IPS-15b (cell line): ENCODE results near the gene GRIA3.
A peak's percentile ranks its signal among the peaks of the same experiment; 100 is the strongest.

Experiments
- H3K27me3 ChIP-seq: one replicate; pipeline ENCODE4 v1.6.1; 2013; ENCODE audit warnings: low read length; ENCODE audit not compliant: control insufficient read depth, insufficient read depth
- H3K36me3 ChIP-seq: one replicate; pipeline ENCODE4 v1.6.1; 2013; ENCODE audit warnings: low read length; ENCODE audit not compliant: control insufficient read depth, insufficient read depth
- H3K4me1 ChIP-seq: one replicate; pipeline ENCODE4 v1.6.1; 2013; ENCODE audit warnings: mild to moderate bottlenecking, low read length; ENCODE audit not compliant: control insufficient read depth, insufficient read depth
- H3K4me3 ChIP-seq: one replicate; pipeline ENCODE4 v1.5.1; 2013; ENCODE audit warnings: low read depth, low read length
- H3K9ac ChIP-seq: one replicate; pipeline ENCODE4 v1.6.1; 2013; ENCODE audit warnings: low read depth, mild to moderate bottlenecking, low read length
- H3K9me3 ChIP-seq: one replicate; pipeline ENCODE4 v1.6.1; 2013; ENCODE audit warnings: mild to moderate bottlenecking, low read length; ENCODE audit not compliant: control insufficient read depth, insufficient read depth

The GRIA3 gene

DNA sequence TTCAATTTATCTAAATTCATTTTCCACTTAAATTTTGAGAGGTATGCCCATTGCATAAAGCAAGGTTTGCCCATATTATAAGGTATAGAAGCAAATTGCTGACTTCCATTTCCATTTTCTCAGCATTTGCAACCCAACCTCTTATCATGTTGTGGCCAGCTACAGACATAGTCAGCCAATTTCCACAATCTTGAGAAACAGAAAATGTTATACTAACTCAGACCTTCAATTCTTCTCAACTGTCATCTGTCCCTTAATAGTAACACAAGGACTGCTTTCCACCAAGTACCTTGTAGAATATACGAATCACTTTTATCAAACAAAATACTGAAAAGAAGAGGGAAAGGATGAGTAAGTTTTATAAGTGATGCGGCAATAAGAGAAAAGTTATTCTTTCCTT, 11.2 kb upstream of the GRIA3 start:
- no peaks in the 10 kb centered on the region for H3K9me3 ChIP-seq
- H3K9ac ChIP-seq: no peak overlapping the region
- H3K4me1 ChIP-seq: peaks cover 3% of the 10 kb centered on the region
- H3K27me3 ChIP-seq: no peaks in the 10 kb centered on the region
- H3K4me3 ChIP-seq: no peak overlapping the region
- H3K36me3 ChIP-seq: no peaks in the 10 kb centered on the region

DNA sequence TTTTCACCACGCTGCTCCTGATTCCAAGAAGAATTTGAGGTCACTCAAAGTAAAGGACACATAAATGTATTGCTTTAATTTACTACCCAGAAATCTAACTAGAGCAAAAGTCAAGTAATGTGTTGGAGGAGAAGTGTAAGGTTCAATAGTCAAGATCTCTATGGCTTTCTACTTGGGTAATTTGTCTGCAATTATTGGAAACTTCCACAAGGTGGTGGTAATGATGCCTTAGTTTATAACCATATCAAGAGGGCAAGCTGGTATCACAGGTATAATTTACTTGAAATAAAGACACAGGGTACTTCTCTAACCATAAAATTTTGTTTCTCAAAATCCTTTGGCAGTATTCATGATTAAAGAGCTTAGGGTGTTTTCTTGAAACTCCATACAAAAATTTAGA, 10.2 kb upstream of the GRIA3 start:
- Histone ChIP-seq H3K4me3 (no peak overlapping the region), H3K27me3 (no peaks in the 10 kb centered on the region)

DNA sequence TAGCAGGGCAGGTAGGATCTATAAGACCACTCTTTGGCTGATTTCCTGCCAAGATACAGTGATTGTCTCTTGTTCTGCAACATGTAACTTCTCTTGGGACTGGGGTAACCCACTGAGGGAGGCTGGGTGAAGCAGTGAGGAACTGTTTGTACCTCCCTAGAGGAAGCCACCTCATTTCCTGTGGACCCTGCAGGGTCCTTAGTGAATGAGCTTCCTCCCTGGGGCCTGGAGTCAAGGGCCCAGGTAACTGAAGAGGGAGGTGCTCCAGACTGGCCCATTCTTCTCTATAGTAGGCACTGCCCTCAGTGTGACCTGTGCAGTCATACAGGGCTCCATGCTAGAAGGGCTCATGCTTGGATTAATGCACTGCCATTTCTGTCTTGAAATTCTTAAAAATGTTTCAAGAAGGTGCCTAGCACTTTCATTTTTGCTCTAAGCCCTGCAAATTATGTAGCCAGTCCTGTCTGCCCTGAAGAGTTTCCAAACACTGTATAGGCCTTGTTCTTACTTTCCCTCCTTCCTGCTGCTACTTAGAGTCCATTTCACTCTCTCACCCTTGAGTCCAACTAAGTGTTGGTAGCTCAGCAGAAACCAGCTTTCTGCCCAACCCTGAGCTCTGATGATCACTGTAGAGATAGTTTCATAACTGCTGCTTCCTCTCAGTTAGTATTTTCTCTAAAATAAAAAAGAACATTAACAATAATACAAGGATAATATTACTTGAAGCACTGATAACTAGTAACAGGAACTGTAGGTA, 8.5 kb upstream of the GRIA3 start:
- Histone ChIP-seq H3K9ac (no peak overlapping the region), H3K4me3 (no peak overlapping the region), H3K4me1 (peaks cover 3% of the 10 kb centered on the region), H3K36me3 (no peaks in the 10 kb centered on the region), H3K27me3 (no peaks in the 10 kb centered on the region), H3K9me3 (no peaks in the 10 kb centered on the region)

More for the DNA sequence above, 10.2 kb upstream of the GRIA3 start:
- peaks cover 3% of the 10 kb centered on the region for H3K4me1 ChIP-seq
- H3K36me3 ChIP-seq: no peaks in the 10 kb centered on the region
- no peak overlapping the region for H3K9ac ChIP-seq
- no peaks in the 10 kb centered on the region for H3K9me3 ChIP-seq

DNA sequence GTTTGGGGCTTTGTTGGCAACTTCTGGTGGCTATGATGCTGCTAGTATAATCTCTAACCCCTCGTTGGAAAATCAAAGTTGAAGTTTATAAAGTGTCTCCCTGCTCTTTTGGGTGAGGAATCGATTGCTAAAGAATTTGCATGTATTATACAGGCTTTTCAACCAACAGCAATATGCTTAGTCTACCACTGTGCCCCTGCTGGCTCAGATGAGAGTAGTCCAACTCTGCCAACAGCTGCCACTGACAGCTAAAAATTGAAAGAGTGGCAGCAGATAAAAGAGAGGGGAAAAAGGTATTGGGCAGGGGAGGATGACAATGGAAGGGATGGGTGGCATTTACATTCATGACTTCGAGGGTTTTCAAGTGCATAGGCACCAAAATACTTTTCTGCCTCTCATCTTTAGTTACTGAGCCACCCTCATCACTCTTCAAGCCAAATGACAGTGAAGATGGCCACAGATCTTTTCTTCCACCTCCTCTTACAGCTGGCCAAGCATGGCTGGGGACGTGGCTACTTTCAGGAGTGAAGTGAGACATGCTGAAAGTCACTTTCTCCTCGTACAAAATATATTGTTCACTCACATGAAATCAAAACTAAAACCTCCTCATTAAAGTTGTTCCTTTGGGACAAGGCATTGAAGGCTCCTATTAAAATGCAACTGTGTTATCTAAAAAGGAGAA, 2.7 kb upstream of the GRIA3 start:
- no peak overlapping the region for H3K9ac ChIP-seq
- peaks cover 25% of the 10 kb centered on the region for H3K27me3 ChIP-seq
- peaks cover 11% of the 10 kb centered on the region for H3K4me1 ChIP-seq
- H3K36me3 ChIP-seq: no peaks in the 10 kb centered on the region
- H3K4me3 ChIP-seq: no peak overlapping the region
- no peaks in the 10 kb centered on the region for H3K9me3 ChIP-seq

DNA sequence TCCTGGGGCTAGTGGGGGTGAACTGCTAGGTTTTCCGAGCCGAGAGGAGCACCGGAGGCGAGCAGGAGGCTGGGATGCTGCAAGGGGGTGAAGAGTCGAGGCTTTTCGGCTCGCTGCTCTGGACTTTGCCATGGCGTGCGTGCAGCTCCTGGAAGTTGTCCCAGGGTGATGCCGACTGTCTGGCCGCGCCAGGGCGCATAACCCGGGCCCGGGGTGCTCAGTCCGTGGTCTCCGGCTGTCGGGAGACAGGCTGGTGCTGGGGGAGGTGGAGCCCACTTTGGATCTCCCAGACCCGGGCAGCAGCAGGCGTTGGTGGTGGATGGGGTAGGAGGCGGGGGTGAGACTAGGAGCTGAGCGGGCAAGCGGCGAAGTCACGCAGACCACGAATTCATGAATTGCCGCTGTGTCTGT, 793 bp downstream of the GRIA3 start:
- no peaks in the 10 kb centered on the region for H3K9me3 ChIP-seq
- no peak overlapping the region for H3K9ac ChIP-seq
- peak overlapping the region; percentile 72 for H3K4me3 ChIP-seq
- peaks cover 34% of the 10 kb centered on the region for H3K27me3 ChIP-seq
- no peaks in the 10 kb centered on the region for H3K36me3 ChIP-seq
- H3K4me1 ChIP-seq: peaks cover 17% of the 10 kb centered on the region

DNA sequence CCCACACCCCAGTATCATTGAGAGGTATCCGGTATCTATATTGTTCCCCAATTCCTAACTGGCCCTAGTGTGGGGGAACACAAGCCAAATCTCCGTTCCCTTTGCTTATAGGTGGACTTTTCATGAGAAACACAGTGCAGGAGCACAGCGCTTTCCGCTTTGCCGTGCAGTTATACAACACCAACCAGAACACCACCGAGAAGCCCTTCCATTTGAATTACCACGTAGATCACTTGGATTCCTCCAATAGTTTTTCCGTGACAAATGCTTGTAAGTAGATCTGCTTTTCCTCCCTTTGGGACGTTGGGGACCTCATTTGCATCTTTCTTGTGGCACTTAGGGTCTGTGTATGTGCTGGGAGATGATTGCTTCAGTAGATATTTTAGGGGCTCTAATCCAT, 1.6 kb downstream of the GRIA3 start:
- peaks cover 25% of the 10 kb centered on the region for H3K4me1 ChIP-seq
- H3K9me3 ChIP-seq: no peaks in the 10 kb centered on the region
- peak overlapping the region; percentile 72 for H3K4me3 ChIP-seq
- H3K9ac ChIP-seq: no peak overlapping the region
- no peaks in the 10 kb centered on the region for H3K36me3 ChIP-seq
- H3K27me3 ChIP-seq: peaks cover 34% of the 10 kb centered on the region

DNA sequence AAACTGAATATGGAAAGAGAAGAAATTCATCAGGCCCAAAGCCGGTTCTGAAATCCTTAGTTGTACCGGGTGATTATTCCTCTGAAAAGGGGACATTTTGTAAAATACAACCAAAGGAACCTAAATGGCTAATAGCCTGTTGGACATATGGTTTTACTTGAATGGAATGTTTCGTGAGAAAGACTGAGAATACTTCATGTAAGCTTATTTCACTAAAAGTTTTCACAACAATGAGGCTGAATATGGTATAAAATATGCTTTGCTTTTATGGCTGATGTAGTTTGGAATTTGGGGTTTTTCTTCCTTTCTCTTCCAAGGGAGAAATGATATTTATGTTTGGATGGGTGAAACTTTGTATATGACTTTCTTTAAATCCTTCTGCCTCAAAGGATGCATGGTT, 2.7 kb downstream of the GRIA3 start:
- H3K27me3 ChIP-seq: peaks cover 25% of the 10 kb centered on the region
- H3K9me3 ChIP-seq: no peaks in the 10 kb centered on the region
- H3K4me3 ChIP-seq: no peak overlapping the region

DNA sequence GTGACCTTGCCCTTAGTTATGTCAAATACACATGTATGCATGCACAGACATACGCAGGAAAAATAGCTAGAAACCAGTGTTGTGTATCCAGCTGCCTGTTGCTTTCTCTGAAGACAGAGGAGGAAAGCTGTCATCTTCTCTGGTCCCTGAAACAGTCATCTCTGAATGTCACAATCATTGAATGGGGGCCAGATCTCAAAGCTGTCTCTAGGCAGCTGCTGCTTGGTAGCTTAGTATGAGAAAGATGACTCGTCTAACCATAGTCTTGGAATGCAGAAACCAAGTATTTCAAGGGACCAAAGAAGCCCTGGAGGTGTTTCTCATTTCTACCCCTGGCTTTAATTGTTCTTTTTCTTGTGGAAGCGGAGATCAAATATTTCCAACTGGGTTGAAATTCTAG, 4.0 kb downstream of the GRIA3 start:
- Histone ChIP-seq H3K4me1 (peaks cover 24% of the 10 kb centered on the region), H3K4me3 (no peak overlapping the region), H3K27me3 (peaks cover 25% of the 10 kb centered on the region), H3K9ac (no peak overlapping the region), H3K9me3 (no peaks in the 10 kb centered on the region), H3K36me3 (no peaks in the 10 kb centered on the region)

More for the DNA sequence above, 2.7 kb downstream of the GRIA3 start:
- peaks cover 29% of the 10 kb centered on the region for H3K4me1 ChIP-seq
- no peak overlapping the region for H3K9ac ChIP-seq
- no peaks in the 10 kb centered on the region for H3K36me3 ChIP-seq

DNA sequence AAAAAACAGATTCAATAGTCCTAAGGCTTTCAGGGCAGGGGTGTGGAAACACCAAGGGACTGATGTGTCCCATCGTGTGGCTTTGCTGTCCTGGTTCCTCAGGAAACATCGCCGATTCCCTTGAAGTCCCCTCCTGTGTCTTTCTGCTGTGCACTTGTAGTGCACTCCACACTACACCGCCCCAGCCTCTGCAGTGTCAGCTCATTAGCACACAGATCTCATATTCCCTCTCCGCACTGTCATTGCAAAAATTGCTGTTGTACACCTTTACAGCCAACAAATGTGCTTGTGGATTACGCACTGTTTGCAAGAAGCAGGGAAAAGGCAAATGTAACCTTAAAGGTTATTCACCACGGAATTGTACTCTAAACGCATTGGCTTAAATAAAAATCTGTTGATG, 5.3 kb downstream of the GRIA3 start:
- H3K9ac ChIP-seq: no peak overlapping the region
- H3K36me3 ChIP-seq: no peaks in the 10 kb centered on the region
- H3K9me3 ChIP-seq: no peaks in the 10 kb centered on the region
- peaks cover 23% of the 10 kb centered on the region for H3K4me1 ChIP-seq
- H3K4me3 ChIP-seq: no peak overlapping the region
- H3K27me3 ChIP-seq: peaks cover 25% of the 10 kb centered on the region

DNA sequence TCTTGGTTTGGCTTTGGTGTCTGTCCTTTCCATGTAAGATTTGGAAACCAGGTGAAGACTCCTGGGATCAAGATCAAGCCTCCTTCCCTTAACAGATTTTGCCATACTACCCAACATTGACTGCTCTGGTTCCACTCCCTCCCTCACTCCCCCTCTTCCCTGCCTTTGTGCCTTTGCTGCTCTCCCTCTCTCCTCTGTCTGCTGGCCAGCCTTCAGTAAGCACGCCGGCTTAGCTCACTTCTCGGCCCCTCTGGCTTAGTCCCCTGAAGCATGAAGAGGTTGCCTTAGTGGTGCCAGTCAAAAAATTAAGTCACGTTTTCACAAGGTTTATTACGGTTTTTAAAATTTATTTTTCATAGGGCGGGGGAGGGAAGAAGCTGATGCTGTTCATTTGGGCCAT, 6.0 kb downstream of the GRIA3 start:
- no peak overlapping the region for H3K9ac ChIP-seq
- H3K27me3 ChIP-seq: peaks cover 22% of the 10 kb centered on the region
- no peaks in the 10 kb centered on the region for H3K36me3 ChIP-seq
- H3K4me3 ChIP-seq: no peak overlapping the region
- H3K9me3 ChIP-seq: no peaks in the 10 kb centered on the region
- peaks cover 23% of the 10 kb centered on the region for H3K4me1 ChIP-seq

DNA sequence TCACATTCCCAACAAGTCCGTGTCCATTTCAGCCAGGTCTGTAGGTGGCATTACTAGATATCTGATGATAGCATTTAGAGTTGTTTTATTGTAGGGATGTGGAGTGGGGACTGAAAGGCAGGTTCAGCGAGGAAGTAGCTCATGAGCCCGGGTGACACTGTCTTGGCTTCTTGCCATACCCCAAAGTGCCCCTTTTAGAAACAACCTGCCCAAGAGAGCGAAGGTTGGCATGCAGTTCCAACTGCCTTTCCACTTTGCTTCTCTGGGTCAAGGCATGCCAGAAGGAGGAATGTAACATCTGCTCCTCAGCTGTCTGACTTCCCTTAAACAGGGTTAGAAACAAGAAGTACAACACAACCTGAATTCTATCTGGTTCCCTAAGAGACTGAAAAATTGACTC, 9.0 kb downstream of the GRIA3 start:
- H3K9me3 ChIP-seq: no peaks in the 10 kb centered on the region

DNA sequence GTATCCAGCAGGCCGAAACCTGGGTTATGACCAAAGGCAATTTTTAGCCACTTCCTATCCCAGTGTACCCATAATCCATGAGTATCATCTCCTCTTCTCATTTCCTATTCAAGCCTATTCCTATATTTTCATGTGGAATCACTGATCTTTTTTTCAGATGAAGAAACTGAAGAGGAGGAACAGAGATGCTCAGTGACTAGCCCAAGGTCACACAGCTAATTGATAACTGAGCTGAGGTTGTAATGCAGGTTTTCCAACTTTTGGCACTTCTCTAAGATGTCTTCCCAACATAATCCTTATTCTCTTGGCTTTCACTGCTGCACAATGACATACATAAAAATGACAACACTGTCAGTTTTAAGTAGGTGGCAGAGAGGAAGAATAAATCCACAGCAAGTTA, 15.3 kb downstream of the GRIA3 start:
- H3K9me3 ChIP-seq: no peaks in the 10 kb centered on the region
- H3K9ac ChIP-seq: no peak overlapping the region
- H3K4me3 ChIP-seq: no peak overlapping the region
- H3K27me3 ChIP-seq: no peaks in the 10 kb centered on the region
- H3K4me1 ChIP-seq: peaks cover 8% of the 10 kb centered on the region
- H3K36me3 ChIP-seq: no peaks in the 10 kb centered on the region

More for the DNA sequence above, 9.0 kb downstream of the GRIA3 start:
- H3K4me3 ChIP-seq: no peak overlapping the region
- H3K9ac ChIP-seq: no peak overlapping the region
- H3K27me3 ChIP-seq: no peaks in the 10 kb centered on the region
- no peaks in the 10 kb centered on the region for H3K36me3 ChIP-seq
- peaks cover 17% of the 10 kb centered on the region for H3K4me1 ChIP-seq
